Hepatocyte (in vitro differentiated cells): ENCODE measurements around the gene DNM1L. TPM values are rescaled to one million over a fixed set of nuclear protein-coding genes. Genes with fewer than 3 reads are reported as not detected.

Experiments used
- DNase-seq: peaks from one replicate; pipeline ENCODE4 v3.0.0-alpha.2; 2016; ENCODE audit warnings: low spot score
- H2AFZ ChIP-seq: fragments of 200-600 bp; sonication (generic); 2 replicates; pipeline ENCODE4 v1.6.0; 2016; ENCODE audit warnings: antibody characterized with exemption, mild to moderate bottlenecking
- H3K27ac ChIP-seq: fragments of 200-600 bp; sonication (generic); 2 replicates; pipeline ENCODE4 v1.5.1; 2016; ENCODE audit warnings: mild to moderate bottlenecking
- H3K27me3 ChIP-seq: fragments of 200-600 bp; sonication (generic); 2 replicates; pipeline ENCODE4 v1.6.1; 2016
- H3K36me3 ChIP-seq: fragments of 200-600 bp; sonication (generic); replicated peaks from 2 replicates; pipeline ENCODE4 v1.5.1; 2016; ENCODE audit warnings: low read depth; ENCODE audit not compliant: insufficient read depth
- H3K4me1 ChIP-seq: fragments of 200-600 bp; sonication (generic); 2 replicates; pipeline ENCODE4 v1.5.1; 2016; ENCODE audit warnings: mild to moderate bottlenecking, moderate library complexity; ENCODE audit not compliant: insufficient read depth
- H3K4me2 ChIP-seq: fragments of 200-600 bp; sonication (generic); 2 replicates; pipeline ENCODE4 v1.6.0; 2016
- H3K4me3 ChIP-seq: fragments of 200-600 bp; sonication (generic); 2 replicates; pipeline ENCODE4 v1.5.1; 2016; ENCODE audit warnings: mild to moderate bottlenecking
- H3K79me2 ChIP-seq: fragments of 200-600 bp; sonication (generic); 2 replicates; pipeline ENCODE4 v1.6.0; 2017; ENCODE audit warnings: mild to moderate bottlenecking
- H3K9me2 ChIP-seq: fragments of 200-600 bp; sonication (generic); replicated peaks from 2 replicates; pipeline ENCODE4 v1.6.0; 2017; ENCODE audit warnings: mild to moderate bottlenecking; ENCODE audit not compliant: insufficient read depth
- H3K9me3 ChIP-seq: fragments of 200-600 bp; sonication (generic); 2 replicates; pipeline ENCODE4 v1.5.1; 2016; ENCODE audit warnings: low read depth, mild to moderate bottlenecking
- H4K20me1 ChIP-seq: fragments of 200-600 bp; sonication (generic); 2 replicates; pipeline ENCODE4 v1.6.0; 2016; ENCODE audit warnings: mild to moderate bottlenecking; ENCODE audit not compliant: insufficient read depth, poor library complexity, severe bottlenecking
- CTCF ChIP-seq: fragments of 200-600 bp; sonication (generic); IDR thresholded peaks from 2 replicates; pipeline ENCODE4 v1.5.1; 2016; ENCODE audit warnings: antibody characterized with exemption, mild to moderate bottlenecking; ENCODE audit not compliant: poor library complexity
- EZH2 ChIP-seq: fragments of 200-600 bp; sonication (generic); IDR thresholded peaks from 2 replicates; pipeline ENCODE4 v1.6.1; 2016; ENCODE audit warnings: antibody characterized with exemption, mild to moderate bottlenecking, borderline replicate concordance
- EZH2phosphoT487 ChIP-seq: fragments of 200-600 bp; sonication (generic); IDR thresholded peaks from one replicate; pipeline ENCODE4 v1.6.1; 2018; ENCODE audit warnings: antibody characterized with exemption, mild to moderate bottlenecking, low read depth, moderate library complexity; ENCODE audit not compliant: unreplicated experiment, severe bottlenecking
- WGBS: methylation state at CpG from one replicate; pipeline ENCODE4 v1.1.6; 2016; ENCODE audit warnings: low lambda C conversion rate; ENCODE audit errors: missing lambda C conversion rate; 5-methylcytosine and 5-hydroxymethylcytosine counted together
- polyA plus RNA-seq: library from polyadenylated mRNA; unstranded; fragments of >200 nt; fragmentation: Nextera tagmentation; extraction: Ambion mirVana; gene quantifications from 2 replicates; pipeline ENCODE4 v1.2.1, GENCODE V29; 2016
- total RNA-seq: library from RNA; depleted of rRNA; stranded (reverse); fragments of >200 nt; gene quantifications from 2 replicates; pipeline ENCODE4 v1.2.3, GENCODE V29; 2014

The DNM1L gene
- total and polyA plus RNA-seq, 2 experiments from 2014 or later: 49.1 to 70.8 TPM

GRCh38 chr12:32659908-32660440 lies 19.1 kb upstream of the DNM1L start:
- H3K4me2 ChIP-seq: no peak overlapping the region
- no peaks in the 10 kb centered on the region for H3K9me3 ChIP-seq
- H3K4me3 ChIP-seq: no peak overlapping the region
- H2AFZ ChIP-seq: no peak overlapping the region
- H3K27ac ChIP-seq: peak overlapping the region; percentile 28
- H3K36me3 ChIP-seq: no peaks in the 10 kb centered on the region
- H3K27me3 ChIP-seq: no peaks in the 10 kb centered on the region
- TF ChIP-seq CTCF (no peak), EZH2 (no peak), EZH2phosphoT487 (no peak)
- peaks cover 6% of the 10 kb centered on the region for H3K4me1 ChIP-seq
- no peaks in the 10 kb centered on the region for H3K79me2 ChIP-seq
- H4K20me1 ChIP-seq: no peaks in the 10 kb centered on the region
- peak; percentile 23 for DNase-seq
- WGBS: 42% methylated on average over 6 of the region's 6 CpGs
- no peaks in the 10 kb centered on the region for H3K9me2 ChIP-seq

GRCh38 chr12:32661706-32662105 lies 17.4 kb upstream of the DNM1L start:
- H3K27me3 ChIP-seq: no peaks in the 10 kb centered on the region
- TF ChIP-seq EZH2: no peak
- TF ChIP-seq CTCF: no peak
- TF ChIP-seq EZH2phosphoT487: no peak
- no peaks in the 10 kb centered on the region for H3K36me3 ChIP-seq
- no peaks in the 10 kb centered on the region for H4K20me1 ChIP-seq
- H2AFZ ChIP-seq: no peak overlapping the region
- H3K79me2 ChIP-seq: no peaks in the 10 kb centered on the region
- no peak overlapping the region for H3K27ac ChIP-seq
- H3K9me2 ChIP-seq: no peaks in the 10 kb centered on the region
- 94% methylated on average over 7 of the region's 7 CpGs for WGBS
- no peak for DNase-seq
- H3K9me3 ChIP-seq: no peaks in the 10 kb centered on the region
- no peak overlapping the region for H3K4me2 ChIP-seq
- peaks cover 6% of the 10 kb centered on the region for H3K4me1 ChIP-seq
- no peak overlapping the region for H3K4me3 ChIP-seq

GRCh38 chr12:32662665-32663064 lies 16.4 kb upstream of the DNM1L start:
- Histone ChIP-seq H3K4me3 (no peak overlapping the region), H4K20me1 (no peaks in the 10 kb centered on the region), H3K9me3 (no peaks in the 10 kb centered on the region), H3K4me2 (no peak overlapping the region), H3K9me2 (no peaks in the 10 kb centered on the region), H3K4me1 (peaks cover 6% of the 10 kb centered on the region), H2AFZ (no peak overlapping the region), H3K79me2 (no peaks in the 10 kb centered on the region), H3K27ac (no peak overlapping the region), H3K27me3 (no peaks in the 10 kb centered on the region), H3K36me3 (no peaks in the 10 kb centered on the region)
- no peak for TF ChIP-seq EZH2phosphoT487
- no peak for TF ChIP-seq CTCF
- no peak for TF ChIP-seq EZH2
- no peak for DNase-seq
- WGBS: 88% methylated on average over 2 of the region's 2 CpGs
